Measurements from ENCODE around the gene ZNF710.

GRCh38 chr15:90097475-90097874, 96.4 kb downstream of the ZNF710 start:
- TF ChIP-seq EP300 (IDR thresholded peaks at IDR 0.05), result no peak
- TF ChIP-seq POLR2A (IDR thresholded peaks at IDR 0.05; ENCODE audit: low read depth), result no peak

Data from esophagus muscularis mucosa (tissue), 2 donors.